IPS-18a (cell line): ENCODE data around the gene TDRD3.

Source experiments
- H3K27ac ChIP-seq: one replicate; pipeline ENCODE4 v1.5.1; 2013; ENCODE audit warnings: low read length
- H3K27me3 ChIP-seq: one replicate; pipeline ENCODE4 v1.6.1; 2013; ENCODE audit warnings: mild to moderate bottlenecking, low read length; ENCODE audit not compliant: control insufficient read depth, insufficient read depth
- H3K36me3 ChIP-seq: one replicate; pipeline ENCODE4 v1.6.1; 2013; ENCODE audit warnings: low read depth, low read length; ENCODE audit not compliant: control insufficient read depth
- H3K4me1 ChIP-seq: one replicate; pipeline ENCODE4 v1.6.1; 2013; ENCODE audit warnings: low read depth, low read length; ENCODE audit not compliant: control insufficient read depth
- H3K4me3 ChIP-seq: one replicate; pipeline ENCODE4 v1.5.1; 2013; ENCODE audit warnings: low read length
- H3K9ac ChIP-seq: one replicate; pipeline ENCODE4 v1.6.1; 2013; ENCODE audit warnings: mild to moderate bottlenecking, low read length, moderate library complexity
- H3K9me3 ChIP-seq: one replicate; pipeline ENCODE4 v1.6.1; 2013; ENCODE audit warnings: low read depth, low read length; ENCODE audit not compliant: control insufficient read depth

TDRD3 gene

GRCh38 chr13:60623151-60623550 is 226.1 kb downstream of the TDRD3 start:
- H3K4me1 ChIP-seq = no peaks in the 10 kb centered on the region

More at GRCh38 chr13:60623151-60623550, 226.1 kb downstream of the TDRD3 start:
- no peak overlapping the region for H3K27ac ChIP-seq
- H3K9me3 ChIP-seq = no peaks in the 10 kb centered on the region
- no peak overlapping the region for H3K4me3 ChIP-seq
- peaks cover 3% of the 10 kb centered on the region for H3K27me3 ChIP-seq
- no peak overlapping the region for H3K9ac ChIP-seq
- H3K36me3 ChIP-seq = no peaks in the 10 kb centered on the region
